Subcutaneous adipose tissue (tissue), 4 donors: ENCODE data around the gene CNDP1. TPM values are rescaled to one million over a fixed set of nuclear protein-coding genes. Genes with fewer than 3 reads are reported as not detected.

ENCODE experiments used
- CTCF ChIP-seq: fragments of 450-650 bp; IDR thresholded peaks from one replicate; pipeline ENCODE4 v1.5.1; 2016; ENCODE audit warnings: low read depth, mild to moderate bottlenecking, control low read depth, antibody characterized with exemption, moderate library complexity
- total RNA-seq, 4 donors: library from RNA; depleted of rRNA; stranded (reverse); fragments of >200 nt; gene quantifications; one replicate each; pipeline ENCODE4 v1.1.0, GENCODE V29; 2016

The CNDP1 gene
- total RNA-seq, 4 donors from 2014 or later: 1.1 TPM; not detected in 3

DNA sequence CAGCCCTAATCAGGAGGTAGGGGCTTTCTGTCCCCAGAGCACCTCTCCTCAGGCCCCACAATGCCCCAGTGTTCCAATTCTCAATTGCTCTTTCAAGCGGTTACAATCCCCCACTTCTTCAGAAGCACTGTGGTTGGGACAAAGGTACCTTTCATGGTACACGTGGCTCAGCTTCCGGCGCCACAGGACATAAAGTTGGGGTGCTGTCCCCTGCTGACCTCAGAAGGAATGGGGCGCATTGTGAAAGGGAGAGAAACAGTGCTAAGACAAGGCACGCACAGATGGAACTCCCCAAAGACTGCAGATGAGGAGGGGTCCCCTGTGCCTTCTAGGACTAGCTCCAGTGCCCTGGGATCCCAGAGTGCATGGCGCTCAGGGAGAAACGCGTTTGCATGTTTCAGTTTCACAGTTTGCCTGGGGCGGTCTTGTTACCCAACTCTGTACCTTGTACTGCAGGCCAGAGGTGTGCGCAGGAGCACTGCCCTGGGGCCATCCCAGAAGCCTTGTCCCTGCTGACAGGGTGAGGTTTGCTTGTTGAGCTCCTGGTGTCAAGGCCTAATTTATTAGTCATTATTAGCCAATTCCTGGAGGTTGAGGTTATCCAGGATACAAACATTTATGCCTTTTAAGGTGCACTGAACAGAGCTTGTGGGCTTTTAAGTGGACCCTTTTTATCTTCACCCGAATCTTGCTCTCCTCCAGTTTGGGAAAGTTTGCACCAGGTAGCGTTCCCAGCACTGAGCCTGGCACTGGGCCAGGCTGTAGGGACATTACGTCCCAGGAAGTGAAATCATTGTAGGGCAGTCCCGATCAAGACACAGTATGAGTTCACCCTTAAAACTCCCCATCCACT is 7.6 kb downstream of the CNDP1 start:
- no peak for TF ChIP-seq CTCF

- no peak for TF ChIP-seq CTCF
Observed at GRCh38 chr18:74544898-74545297, 10.6 kb downstream of the CNDP1 start.

GRCh38 chr18:74546007-74546406 is 11.7 kb downstream of the CNDP1 start:
- TF ChIP-seq CTCF: no peak

DNA sequence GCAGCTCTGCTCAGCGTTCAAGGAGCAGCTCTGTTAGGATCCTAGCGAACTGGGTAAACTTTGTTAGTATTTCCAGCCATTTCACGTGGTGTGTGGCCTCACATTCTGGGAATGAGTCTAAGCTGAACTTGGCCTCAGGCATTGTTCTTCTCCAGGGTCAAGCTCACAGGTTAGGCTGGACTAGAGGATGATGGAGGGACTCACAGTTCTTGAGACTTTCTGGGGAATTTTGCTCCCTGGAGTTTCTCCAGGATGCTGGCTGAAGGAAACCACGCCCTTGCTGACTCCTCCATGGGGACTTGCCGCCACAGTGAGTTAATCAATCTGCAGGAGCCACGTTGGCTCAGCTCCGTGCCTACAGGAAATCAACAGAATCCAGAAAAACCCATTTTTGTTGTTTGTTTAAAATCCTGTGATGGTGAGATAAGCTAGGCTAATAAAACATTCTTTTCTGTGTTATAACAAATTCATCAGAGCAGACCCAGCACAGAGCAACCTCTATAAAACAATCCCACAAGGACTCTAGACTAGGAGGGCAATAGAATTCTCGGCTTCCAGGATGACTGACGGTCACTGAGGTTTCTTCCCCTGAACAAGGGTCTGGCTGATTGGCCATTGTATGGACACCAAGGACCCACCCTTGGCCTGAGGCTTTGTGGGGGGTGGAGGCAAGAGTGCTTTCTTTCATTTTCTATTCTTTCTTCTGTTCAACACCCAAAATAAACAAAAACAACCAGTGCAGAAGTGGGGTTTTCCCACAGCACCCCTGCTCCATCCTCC is 12.6 kb downstream of the CNDP1 start:
- no peak for TF ChIP-seq CTCF

- no peak for TF ChIP-seq CTCF
Observed at GRCh38 chr18:74547860-74548259, 13.6 kb downstream of the CNDP1 start.

DNA sequence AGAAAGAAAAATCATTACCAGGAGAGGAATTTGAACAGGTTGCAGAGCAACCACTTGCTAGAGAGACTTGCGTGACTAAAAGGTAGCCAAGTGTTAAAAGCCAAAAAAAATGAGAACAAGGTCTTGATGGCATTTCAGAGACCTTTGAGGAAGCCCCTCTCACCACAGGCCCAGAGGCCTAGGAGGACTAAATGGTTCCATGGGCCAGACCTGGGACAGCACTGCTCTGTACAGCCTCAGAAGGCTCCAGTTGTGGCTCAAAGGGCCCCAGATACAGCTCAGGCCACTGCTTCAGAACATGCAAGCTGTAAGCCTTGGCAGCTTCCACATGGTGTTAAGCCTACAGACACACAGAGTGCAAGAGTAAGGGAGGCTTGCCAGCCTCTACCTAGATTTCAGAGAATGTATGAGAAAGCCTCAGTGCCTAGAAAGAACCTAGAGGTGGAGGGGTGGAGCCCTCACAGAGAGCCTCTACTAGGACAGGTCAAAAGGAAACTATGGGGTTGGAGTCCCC is 15.3 kb downstream of the CNDP1 start:
- no peak for TF ChIP-seq CTCF

GRCh38 chr18:74550886-74551285 is 16.6 kb downstream of the CNDP1 start:
- no peak for TF ChIP-seq CTCF
